HG03460 (cell line): ENCODE measurements around the gene THRA.
A peak's percentile ranks its signal among the peaks of the same experiment; 100 is the strongest.

ENCODE experiments used
- ATAC-seq: cut with Tn5 transposase; IDR thresholded peaks from one replicate; pipeline ENCODE4 v1.9.1; 2021; ENCODE audit not compliant: unreplicated experiment

Gene THRA

DNA sequence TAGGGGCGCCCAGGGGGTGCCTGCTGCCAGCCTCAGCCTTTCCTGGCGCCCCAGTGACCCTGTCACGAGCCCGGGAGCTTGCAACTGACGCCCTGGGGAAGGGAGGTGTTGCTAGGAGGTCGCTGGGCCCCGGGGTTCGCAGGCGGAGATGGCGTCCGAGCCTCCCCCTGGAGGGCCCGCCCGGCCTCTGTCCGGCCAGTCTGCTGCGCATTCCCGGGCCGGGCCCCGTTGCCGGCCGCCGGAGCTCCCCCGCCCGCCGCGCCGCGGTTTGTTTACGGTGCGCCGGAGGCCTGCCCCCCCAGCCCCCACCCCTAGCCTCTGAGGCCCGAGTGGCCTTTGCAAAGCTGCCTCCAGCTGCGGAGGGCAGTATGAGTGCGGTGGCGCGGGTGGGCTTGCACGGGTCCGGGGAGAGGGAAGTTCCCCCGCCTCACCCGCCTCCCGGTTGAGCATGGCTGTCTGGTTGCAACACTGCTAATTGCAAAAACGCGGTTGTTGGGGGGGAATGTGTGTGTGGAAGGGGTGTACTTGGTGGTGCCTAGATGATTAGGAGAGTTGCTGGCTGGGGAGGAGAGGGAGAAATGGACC lies 514 bp downstream of the THRA start:
- peak; percentile 36 for ATAC-seq

DNA sequence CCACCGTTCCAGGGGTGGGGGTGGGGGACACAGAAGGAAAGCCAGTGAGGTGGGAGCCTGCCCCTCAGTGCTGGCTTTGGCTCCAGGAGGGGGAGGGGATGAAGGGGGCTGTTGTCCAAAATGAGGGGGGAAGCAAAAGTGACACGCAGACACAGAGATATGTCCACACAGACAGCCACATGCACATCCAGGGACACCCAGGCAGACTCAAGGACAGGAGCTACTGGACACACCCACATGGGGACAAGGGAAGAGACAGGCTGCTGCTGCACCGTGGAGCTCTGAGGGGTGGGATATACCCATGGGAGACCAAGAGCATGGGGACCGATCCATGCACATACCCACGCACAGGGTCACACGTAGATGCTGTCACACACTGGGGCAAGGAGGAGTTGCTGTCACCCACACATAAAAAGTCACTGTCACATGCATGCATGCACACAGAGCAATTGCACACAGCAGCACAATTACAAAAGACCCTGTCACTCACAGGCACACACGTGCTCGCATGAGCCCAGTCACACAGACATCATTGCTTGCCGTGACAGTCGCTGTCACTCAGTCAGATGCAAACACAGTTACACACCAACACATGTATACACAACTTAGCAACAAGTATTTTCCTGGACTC lies 1.3 kb downstream of the THRA start:
- no peak for ATAC-seq

DNA sequence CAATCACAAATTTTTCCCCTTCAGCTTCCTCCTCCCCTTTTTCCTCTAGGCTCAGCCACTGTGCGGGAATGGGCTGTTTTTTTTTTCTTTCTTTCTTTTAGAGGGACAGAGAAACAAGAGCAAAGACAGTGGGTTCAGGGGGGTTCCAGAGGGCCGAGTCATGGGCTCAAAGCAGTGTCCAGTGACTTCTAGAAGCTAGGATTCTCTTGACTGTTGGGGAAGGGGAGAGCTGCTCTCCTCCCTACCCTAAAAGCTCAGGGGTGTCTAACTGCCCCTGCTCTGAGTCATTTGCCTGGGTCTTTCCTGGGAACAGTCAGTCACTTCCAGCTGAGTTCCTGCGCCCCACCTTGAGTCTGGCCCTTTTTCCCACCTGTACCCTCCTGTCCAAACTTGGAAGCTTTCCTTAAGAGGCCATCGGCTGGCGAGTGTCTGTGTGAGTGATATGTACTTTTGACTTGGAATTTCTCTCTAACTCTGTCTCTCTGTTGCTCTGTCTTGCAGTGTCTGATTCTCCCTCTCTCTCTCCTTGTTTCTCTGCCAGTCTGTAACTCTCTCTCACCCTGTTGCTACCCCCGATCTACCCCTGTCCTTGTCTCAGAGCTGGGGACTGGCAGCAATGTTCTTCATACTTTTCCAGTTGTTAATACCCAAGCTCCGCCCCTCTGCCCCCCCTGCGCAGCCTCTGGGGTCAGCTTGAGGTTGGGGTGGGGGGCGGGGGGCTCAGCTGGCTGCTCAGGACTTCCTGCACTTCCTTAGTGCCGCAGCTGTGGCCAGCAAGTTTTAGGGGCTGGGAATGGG lies 2.4 kb downstream of the THRA start:
- ATAC-seq, result no peak

DNA sequence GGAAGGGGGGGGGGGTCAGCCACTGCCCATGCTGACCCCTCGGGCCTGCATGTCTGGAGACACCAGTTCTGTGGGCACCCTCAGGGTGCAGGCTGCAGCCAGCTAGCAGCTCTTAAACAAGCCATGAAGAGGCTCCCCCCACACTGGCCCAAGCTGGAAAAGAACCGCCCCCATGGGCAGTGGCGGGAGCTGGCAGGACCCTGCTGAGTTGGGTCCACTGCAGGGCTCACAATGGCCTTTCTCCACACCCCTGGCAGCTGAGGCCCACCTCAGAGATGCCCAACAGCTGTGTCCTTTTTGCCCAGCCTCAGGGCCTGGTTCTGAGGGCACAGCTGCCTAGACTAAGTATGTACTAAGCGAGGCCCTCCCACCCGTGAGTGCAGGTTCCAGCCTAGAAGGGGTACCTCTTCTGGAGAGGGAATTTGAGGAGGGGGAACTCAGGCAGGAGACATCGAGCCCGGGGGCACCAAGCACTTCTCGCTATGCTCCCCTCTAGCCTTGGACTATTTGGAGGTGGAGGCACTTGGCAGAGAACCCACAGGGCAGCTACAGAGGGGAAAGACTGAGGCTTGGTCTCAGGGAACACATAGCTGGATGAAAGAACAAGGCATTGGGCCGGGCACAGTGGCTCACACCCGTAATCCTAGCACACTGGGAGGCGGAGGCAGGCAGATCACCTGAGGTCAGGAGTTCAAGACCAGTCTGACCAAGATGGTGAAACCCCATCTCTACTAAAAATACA lies 3.2 kb downstream of the THRA start:
- ATAC-seq, result no peak

DNA sequence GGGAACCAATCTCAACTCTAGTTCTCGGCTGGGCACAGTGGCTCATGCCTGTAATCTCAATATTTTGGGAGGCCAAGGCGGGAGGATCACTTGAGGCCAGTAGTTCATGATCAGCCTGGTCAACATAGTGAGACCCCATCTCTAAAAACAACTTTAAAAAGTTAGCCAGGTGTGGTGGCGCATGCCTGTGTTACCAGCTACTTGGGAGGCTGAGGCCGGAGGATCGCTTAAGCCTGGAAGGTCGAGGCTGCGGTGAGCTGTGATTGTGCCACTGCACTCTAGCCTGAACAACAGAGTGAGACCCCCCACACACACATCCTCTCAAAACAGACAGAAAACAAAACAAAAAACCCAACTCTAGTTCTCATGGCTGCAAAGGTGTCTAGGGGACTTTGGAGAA lies 4.9 kb downstream of the THRA start:
- no peak for ATAC-seq

DNA sequence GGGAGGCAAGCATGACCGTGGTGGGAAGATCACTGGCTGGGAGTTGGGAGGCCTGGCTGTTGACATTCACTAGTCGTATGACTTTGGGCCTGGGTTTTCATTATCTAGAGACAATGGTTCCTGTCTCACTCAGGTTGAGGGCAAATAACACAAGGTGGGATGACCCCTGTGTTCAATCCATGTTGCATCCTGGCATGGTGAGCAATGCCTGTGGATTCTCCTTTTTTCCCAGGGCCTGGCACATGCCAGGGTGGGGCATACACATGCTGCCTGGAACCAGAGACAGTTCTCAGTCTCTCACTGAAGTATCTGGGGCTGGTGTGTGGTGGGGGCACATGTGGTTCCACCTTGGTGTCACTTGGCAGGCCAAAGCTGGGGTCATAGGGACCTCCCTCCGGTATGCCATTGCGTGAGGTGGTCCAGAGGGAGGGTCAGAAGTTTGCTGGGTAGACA lies 5.4 kb downstream of the THRA start:
- ATAC-seq, result no peak

DNA sequence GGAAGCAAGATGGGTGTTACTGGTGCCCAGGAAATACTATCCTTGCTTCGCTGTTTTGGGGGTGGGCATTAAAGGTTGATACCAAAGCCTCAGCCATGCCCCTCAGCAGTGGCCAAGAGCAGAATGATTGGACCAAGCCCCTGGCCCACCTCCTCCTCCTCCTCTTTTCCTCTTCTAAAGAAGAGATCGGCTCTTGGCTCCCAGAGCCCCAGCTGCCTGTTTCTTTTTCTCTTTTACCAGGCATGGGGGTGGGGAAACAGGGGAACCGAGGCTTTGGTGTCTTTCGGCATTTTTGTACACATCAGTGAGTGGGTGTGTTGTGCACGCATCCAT lies 5.8 kb downstream of the THRA start:
- no peak for ATAC-seq

DNA sequence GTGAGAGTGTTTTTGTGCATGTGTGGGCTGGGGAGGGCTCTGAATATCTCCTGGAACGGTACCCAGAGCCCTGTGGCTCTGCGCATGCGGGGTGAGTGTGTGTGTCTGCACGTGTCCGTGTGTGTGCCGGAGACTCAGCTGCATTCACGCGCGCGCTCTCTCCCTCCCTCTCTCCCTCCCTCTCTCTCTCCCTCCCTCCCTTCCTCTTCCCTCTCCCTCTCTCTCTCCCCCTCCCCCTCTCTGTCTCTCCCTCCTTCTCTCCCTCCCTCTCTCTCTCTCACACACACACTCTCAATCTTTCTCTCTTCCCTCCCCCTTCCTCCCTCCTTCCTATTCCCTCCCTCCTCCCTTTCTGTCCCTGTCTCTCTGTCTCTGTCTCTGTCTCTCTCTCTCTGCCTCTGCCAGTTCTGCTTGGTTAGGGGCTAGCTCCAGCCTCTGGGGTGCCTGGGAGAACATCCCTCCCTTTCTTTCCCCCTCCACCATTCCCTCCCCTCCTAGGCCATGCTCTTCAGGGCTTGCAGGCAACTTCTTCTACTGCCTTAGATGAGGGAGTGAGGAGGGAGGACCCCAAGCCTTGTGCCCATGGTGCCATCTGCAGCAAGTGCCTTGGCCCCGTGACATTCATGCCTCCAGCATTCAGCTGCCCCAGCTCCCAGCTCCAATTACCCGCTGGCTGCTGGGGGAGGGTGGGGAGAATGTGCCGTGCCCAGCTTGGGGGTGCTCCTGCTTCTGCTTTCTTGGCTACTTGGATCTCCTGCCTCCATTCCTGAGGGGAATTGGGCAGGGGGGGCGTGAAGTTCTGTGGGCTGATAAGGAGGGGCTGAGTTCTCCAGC lies 6.4 kb downstream of the THRA start:
- no peak for ATAC-seq

DNA sequence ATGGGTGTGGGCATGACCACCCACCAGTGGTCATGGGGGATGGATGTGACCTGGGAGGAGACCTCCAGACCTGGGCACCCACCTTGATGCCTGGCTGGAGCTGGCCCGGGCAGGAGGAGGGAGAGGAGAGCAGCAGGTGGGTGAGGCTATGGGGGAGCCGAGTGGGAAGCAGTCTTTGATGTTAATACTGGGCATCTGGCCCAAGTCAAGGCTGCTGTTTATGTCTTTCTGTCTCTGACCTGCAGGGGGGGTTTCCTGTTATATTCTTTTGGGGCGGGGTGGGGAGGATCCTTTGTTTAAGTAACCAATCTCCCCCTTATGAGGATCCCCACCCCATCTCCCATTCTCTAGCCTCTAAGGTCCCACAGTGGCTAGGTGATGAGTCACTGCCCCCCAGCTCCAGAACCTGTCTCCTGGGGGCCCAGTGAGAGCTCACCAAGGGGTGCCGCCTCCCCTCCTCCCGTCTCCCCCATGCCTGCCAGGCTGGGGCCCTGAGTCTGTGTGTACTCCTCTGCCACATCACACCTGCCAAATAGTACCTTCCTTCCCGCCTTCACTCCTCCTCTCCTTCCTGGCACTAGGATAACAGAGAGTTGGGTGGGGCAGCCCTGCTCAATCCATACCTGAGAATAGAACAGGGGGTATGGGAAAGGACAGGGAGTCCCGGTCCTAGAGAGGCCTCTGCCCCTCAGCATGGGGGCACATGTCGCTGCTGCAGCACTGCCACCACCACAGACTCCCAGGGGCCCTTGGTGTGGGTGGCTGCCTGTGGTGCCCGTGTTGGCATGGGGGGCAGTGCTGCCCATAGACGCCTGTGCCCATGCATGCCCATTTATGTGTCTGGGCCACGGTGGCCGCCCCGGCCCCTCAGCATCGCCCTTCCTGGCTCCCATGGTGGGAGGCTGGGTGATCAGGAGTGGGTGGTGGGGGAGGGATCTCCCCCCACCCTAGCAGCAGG lies 7.3 kb downstream of the THRA start:
- ATAC-seq, result no peak

DNA sequence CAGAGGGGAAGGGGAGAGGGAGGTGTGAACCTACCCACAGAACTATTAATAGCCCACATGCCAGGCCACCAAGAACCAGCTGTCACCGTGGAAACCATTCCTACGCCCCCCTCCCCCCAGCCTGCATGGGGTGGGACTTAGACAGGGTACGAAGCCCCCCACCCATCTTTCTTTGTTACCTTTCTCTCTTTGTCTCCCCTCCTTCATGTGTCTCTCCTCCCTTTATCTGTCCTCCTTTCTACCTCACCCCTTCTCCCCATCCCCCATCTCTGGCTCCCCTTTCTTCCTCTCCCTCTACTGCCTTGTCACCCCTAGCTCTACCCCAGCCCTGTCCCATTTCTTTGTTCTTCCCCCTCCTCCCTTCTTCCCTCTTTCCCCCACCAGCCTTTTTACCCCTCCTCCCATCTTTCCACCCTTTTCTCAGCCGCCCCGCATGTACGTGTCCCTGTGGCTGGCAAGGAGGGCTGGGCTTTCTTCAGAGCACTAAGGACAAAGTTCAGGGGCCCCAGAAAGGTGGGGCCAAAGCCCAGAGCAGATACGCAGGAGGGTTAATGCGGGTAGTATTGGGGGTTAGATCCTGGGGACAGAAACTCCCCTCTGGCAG lies 8.0 kb downstream of the THRA start:
- ATAC-seq, result no peak

DNA sequence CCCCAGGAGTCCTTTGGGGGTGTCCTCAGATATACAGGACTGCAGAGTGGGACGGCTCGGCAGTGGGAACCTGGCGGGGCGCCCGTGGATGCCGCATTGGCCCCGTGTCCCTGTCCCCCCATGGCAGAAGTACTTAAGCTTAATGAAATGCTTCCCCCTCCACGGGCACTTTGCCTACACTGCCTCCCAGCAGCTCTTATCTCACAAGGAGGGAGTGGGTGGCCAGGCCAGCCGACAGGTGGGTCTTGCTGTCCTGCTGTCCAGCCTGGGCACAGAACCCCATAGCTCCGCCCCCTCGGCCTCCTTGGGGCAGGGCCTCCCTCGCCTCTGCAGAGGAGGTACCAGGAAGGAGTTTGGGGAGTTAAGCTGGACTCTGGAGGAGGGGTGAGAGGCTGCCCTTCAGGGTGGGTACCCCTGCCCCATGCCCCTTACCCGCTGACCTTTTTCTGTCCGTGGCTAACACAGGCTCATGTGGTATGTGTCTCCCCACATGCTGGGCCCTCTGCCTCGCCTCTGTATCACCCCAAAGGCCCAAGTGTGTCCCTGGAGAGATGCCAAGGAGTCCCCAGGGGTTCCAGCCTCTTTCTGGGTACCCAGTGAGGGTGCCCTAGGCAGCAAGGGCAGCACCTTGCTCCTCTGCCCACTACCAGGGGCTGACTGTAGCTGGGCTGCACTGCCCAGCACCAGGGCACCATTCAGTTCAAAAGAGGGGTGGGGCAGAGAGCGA lies 8.7 kb downstream of the THRA start:
- ATAC-seq, result no peak

DNA sequence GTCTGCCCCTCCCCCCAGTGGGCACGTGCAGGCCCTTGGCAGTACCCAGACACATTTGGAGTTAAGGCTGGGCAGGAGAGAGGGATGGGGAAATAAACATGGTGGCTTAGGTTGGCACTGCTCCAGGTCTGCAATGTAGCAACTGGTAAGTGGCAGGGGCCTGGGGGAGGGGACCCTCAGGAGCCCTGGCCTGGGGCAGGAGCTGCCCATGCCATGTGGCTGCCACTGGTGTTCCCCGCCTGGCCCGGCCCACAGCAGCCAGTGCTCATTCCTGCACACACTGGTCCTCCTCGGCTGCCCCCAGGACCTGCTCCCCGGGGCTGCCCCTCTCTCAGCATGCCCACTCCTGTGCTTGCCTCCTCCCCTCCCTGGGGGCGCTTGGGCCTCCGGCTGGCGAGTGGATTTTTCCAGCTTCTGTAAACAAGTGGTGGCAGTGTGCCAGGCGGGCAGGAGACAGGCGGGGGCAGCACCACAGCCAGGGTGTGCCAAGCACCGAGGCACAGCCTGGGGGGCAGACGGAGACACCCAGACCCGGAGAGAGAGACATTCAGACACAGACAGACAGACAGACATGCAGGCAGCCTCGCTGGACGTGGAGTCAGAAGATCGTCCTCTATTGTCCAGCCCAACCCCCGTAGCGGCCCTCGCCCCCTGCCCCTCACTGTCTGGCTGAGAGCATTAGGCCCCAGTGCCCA lies 9.4 kb downstream of the THRA start:
- no peak for ATAC-seq

DNA sequence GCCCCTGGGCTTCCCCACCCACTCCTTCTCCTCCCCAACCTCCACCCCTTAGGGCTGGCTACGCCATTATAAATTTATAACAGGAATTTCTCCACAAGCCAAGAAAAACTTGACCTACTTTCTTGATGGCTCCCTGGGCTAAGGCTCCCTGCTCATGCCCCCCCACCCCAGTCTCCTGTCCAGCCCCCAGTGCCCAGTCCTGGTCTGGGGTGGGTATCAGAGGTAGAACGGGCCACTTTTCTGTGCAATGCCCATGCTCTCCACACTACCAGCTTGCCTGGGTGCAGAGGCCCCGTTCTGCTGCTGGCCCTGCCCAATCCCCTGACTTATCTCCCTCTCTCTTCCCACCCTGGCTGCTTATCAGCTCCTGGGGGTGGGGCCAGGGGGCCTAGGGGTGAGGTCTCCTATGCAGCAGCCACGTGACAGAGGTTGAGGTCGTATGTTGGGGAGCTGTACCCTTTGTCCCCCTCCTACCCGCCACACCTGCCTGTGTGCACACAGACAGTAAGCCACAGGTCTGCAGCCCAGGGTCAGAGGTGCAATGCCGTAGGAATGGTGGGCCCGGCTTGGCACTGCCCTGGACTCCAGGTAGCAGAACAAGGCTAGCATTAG lies 10.1 kb downstream of the THRA start:
- no peak for ATAC-seq

DNA sequence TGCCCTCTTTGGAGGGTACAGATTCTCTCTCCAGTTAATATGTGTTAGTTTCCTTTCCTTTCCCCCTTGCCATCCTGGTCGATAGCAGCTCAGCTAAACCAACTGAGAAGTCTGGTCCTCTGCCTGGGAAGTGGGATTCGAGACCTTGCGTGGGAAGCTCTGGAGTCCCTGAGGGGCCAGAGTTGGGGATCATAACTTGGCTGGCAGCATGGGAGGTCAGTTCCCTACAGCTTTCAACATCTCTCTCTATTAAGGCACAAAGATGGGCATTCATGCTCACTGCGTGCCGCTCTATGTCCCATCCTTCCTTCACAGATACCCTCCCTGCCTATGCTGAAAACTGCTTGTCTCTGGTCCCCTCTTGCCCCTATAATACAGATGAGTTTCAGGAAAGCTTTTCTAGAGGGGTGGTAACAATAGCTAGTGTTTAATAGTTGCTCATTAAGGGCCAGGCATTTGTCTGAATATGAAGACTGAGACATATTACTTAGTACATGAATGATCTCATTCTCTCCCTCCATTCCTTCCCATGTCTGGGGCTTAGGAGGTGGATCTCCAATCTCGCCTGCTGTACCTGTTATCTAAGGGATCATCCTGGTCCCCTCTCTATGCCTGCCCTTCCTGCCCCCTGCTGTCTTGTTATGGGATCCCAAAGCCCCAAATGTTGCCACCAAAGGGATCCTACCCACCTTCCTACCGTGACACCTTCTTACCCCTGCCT lies 10.8 kb downstream of the THRA start:
- no peak for ATAC-seq

DNA sequence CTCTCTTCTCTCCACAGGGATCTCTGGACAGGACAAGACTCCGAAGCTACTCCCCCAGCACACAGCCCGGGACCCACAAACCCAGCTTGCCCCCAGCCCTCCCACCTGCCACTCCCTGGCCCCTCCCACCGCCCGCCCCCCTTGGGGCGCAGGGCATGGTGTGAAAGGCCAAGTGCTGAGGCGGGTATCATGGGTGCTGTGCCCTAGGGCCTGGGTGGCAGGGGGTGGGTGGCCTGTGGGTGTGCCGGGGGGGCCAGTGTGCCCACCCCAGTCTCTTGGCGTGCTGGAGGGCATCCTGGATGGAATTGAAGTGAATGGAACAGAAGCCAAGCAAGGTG lies 11.4 kb downstream of the THRA start:
- no peak for ATAC-seq

DNA sequence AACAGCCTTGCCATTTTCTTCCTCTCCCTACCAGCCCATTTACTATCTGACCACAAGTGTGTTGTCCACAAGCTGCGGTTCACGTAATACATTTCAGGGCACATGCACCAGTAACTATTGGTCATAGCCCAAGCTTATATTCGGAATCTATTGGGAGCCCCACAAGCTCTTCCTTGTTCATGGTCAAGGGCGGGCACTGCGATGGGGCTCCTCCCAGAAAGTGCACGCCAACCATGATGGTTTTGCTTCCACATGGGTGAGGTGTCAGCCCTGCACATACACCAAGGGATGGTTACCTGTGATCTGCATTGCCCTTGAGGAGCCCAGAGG lies 12.1 kb downstream of the THRA start:
- no peak for ATAC-seq

DNA sequence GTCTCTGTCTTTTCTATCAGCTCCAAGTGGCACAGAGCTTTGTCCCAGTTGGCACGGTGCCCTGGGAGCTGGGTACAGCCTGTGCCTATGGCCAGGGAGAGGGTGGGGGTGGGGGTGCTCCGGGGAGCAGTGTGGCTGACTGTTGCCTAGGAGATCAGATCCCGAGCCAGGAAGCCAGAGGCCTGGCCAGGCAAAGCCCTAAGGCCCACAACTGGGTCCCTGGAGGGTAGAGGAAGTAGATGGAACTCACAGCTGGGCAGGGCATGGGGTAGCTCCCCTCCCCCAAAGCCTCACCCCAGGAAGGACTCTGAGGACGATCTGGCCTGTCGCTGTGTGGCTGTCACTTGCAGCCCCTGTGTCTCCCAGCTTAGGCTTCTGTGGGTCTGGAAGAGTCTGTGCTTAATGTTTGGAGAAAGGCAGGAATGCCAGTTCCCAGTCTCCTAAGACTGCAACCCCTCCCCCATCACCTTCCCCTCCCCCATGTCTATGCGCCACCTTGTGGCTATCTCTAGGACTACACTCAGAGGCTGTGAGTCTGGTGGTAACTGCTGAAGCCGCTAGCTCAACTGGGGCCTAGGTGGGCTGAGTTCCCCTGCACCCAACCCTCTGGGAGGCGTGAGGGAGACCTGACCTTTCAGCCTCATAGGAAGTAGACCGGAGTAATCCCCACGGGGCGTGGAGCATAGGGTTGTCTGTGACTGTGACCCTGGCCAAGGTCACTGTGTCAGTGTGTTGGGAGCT lies 12.6 kb downstream of the THRA start:
- no peak for ATAC-seq
